K562 (cell line): ENCODE data around the gene PARD3. TPM values are rescaled to one million over a fixed set of nuclear protein-coding genes. Genes with fewer than 3 reads are reported as not detected.

Experiments used
- ATAC-seq: fragments of 200-7000 bp; cut with Tn5 transposase; 3 replicates; pipeline ENCODE4 v1.9.1; 2020; ENCODE audit warnings: moderate library complexity
- BruUV-seq: library from RNA; stranded (reverse); fragments of 400-500 nt; replicated peaks from 2 replicates; lab custom pipeline; 2021; lab: Mats Ljungman, UMichigan
- CTCF ChIA-PET: fragments of 300-600 bp; formaldehyde crosslinking; extraction: SDS; loops from one replicate; lab custom pipeline; 2021; ENCODE audit warnings: low intra/inter-chr PET ratio; lab: Yijun Ruan, JAX
- POLR2A ChIA-PET: fragments of 300-600, 350-650 bp; sonication (Branson Sonifier 250); formaldehyde crosslinking; extraction: SDS; loops from one replicate; lab custom pipeline; 2021; ENCODE audit warnings: antibody characterized with exemption, inconsistent platforms; lab: Yijun Ruan, JAX
- DNase-seq, 4 experiments: peaks; one replicate each; pipeline versions ENCODE4 v3.0.0 to v3.0.0-alpha.2; 2011 to 2018; ENCODE audit warnings: low spot score in 3 of 4, mixed read lengths in 3 of 4; ENCODE audit errors: extremely low read depth in 1 of 4
- FAIRE-seq: peaks from 2 replicates; lab custom pipeline; 2011; peaks lifted over from hg19 to GRCh38; lab: Jason Lieb, UNC
- H2AFZ ChIP-seq: 2 replicates; pipeline ENCODE4 v1.6.0; 2011; ENCODE audit warnings: low read depth, low read length, control low read depth, inconsistent platforms
- H3K27ac ChIP-seq: fragments of 200-600 bp; 3 replicates; pipeline ENCODE4 v1.8.0; 2011; ENCODE audit warnings: low read depth, mild to moderate bottlenecking, control low read depth, inconsistent platforms, low read length, moderate library complexity, mixed read lengths; ENCODE audit errors: extremely low read depth
- H3K27me3 ChIP-seq, 2 experiments: fragments of 300-600 bp in 1 of 2; 2 replicates in 1 of 2; 3 replicates in 1 of 2; pipeline versions ENCODE4 v1.6.0 to v1.8.0; 2011; ENCODE audit warnings: inconsistent platforms in 2 of 2, low read length in 2 of 2, mild to moderate bottlenecking in 1 of 2, mixed read lengths in 1 of 2, moderate library complexity in 1 of 2; ENCODE audit not compliant: control insufficient read depth in 2 of 2, insufficient read depth in 2 of 2
- H3K36me3 ChIP-seq: fragments of 300-600 bp; 3 replicates; pipeline ENCODE4 v1.8.0; 2011; ENCODE audit warnings: mild to moderate bottlenecking, low read length, inconsistent platforms; ENCODE audit not compliant: control insufficient read depth, insufficient read depth
- H3K4me1 ChIP-seq, 2 experiments: fragments of 200-600 bp in 1 of 2; replicated peaks in 1 of 2; 2 replicates in 1 of 2; 3 replicates in 1 of 2; pipeline versions ENCODE4 v1.5.1 to v1.8.0; 2011; ENCODE audit warnings: inconsistent platforms in 2 of 2, low read length in 2 of 2, mild to moderate bottlenecking in 1 of 2, mixed read lengths in 1 of 2, moderate library complexity in 1 of 2; ENCODE audit not compliant: control insufficient read depth in 2 of 2, insufficient read depth in 2 of 2
- H3K4me2 ChIP-seq: 2 replicates; pipeline ENCODE4 v1.6.1; 2011; ENCODE audit warnings: low read length, control low read depth, inconsistent platforms, mixed read lengths; ENCODE audit not compliant: insufficient read depth
- H3K4me3 ChIP-seq: fragments of 200-600 bp; sonication (generic), shearing (Covaris generic); 2 replicates; pipeline ENCODE4 v1.5.1; 2016; ENCODE audit warnings: control low read depth, inconsistent platforms
- H3K79me2 ChIP-seq: fragments of 200-600 bp; 3 replicates; pipeline ENCODE4 v1.8.0; 2011; ENCODE audit warnings: low read length, inconsistent platforms; ENCODE audit not compliant: control insufficient read depth, insufficient read depth
- H3K9ac ChIP-seq, 2 experiments: 2 replicates each; pipeline versions ENCODE4 v1.6.0 to v1.6.1; 2011; ENCODE audit warnings: low read depth in 2 of 2, low read length in 2 of 2, control low read depth in 1 of 2, inconsistent platforms in 1 of 2, mild to moderate bottlenecking in 1 of 2, mixed read lengths in 1 of 2; ENCODE audit not compliant: insufficient read depth in 1 of 2
- H3K9me1 ChIP-seq: one replicate; pipeline ENCODE4 v1.6.0; 2011; ENCODE audit warnings: inconsistent platforms, mild to moderate bottlenecking, low read length, moderate library complexity; ENCODE audit not compliant: control insufficient read depth, insufficient read depth
- H3K9me3 ChIP-seq: replicated peaks from 2 replicates; pipeline ENCODE4 v1.5.1; 2011; ENCODE audit warnings: low read depth, low read length, inconsistent platforms; ENCODE audit not compliant: control insufficient read depth, insufficient read depth
- H4K20me1 ChIP-seq: replicated peaks from 2 replicates; pipeline ENCODE4 v1.6.1; 2011; ENCODE audit warnings: low read length, inconsistent platforms, mixed read lengths; ENCODE audit not compliant: control insufficient read depth, insufficient read depth
- ATF6 ChIP-seq: sonication (generic); formaldehyde crosslinking; IDR thresholded peaks from 2 replicates; pipeline ENCODE4 v1.4.0; 2020; ENCODE audit warnings: mild to moderate bottlenecking, missing genetic modification reagents
- SUPT5H ChIP-seq: fragments of 450-650 bp; IDR thresholded peaks from 2 replicates; pipeline ENCODE4 v1.6.1; 2016
- TGIF2 ChIP-seq: sonication (generic); formaldehyde crosslinking; IDR thresholded peaks from 2 replicates; pipeline ENCODE4 v1.8.1; 2022; ENCODE audit warnings: mild to moderate bottlenecking, missing genetic modification reagents, moderate library complexity
- ZEB2 ChIP-seq: fragments of 450-650 bp; IDR thresholded peaks from 2 replicates; pipeline ENCODE4 v1.6.1; 2016
- ZNF444 ChIP-seq: fragments of 250-450 bp; sonication (Bioruptor Pico); IDR thresholded peaks from 2 replicates; pipeline ENCODE4 v1.4.0; 2020; ENCODE audit warnings: mild to moderate bottlenecking, moderate library complexity
- ZNF699 ChIP-seq: fragments of 250-450 bp; sonication (Bioruptor Pico); IDR thresholded peaks from 2 replicates; pipeline ENCODE4 v1.8.0; 2021; ENCODE audit warnings: mild to moderate bottlenecking, moderate library complexity; ENCODE audit not compliant: insufficient replicate concordance
- WGBS: fragments of 100-300 bp; shearing (Covaris generic); methylation state at CpG from one replicate; pipeline ENCODE4 v1.1.6; 2016; ENCODE audit warnings: low coverage, mixed read lengths; ENCODE audit not compliant: insufficient coverage; ENCODE audit errors: missing lambda C conversion rate; 5-methylcytosine and 5-hydroxymethylcytosine counted together
- in situ Hi-C: fragments of 300-500 bp; cut with MboI; formaldehyde crosslinking; loops from 4 replicates; pipeline ENCODE4 v1.15.0; 2018; ENCODE audit warnings: inconsistent platforms, mixed read lengths
- intact Hi-C: fragments of 100-400 bp; cut with micrococcal nuclease; formaldehyde crosslinking; loops from 2 replicates; pipeline ENCODE4 v1.14.2; 2022
- polyA plus RNA-seq, 8 experiments: library from polyadenylated mRNA; depleted of rRNA in 4 of 8; stranded (reverse) in 5 of 8; unstranded in 3 of 8; fragments of >200 nt; fragmentation: Nextera tagmentation in 2 of 8; fragmentation: Illumina TruSeq in 1 of 8; extraction: Ambion mirVana in 2 of 8; extraction: Trizol in 1 of 8; gene quantifications; 2 replicates each; pipeline versions ENCODE4 v1.2.1 to v1.2.3, GENCODE V29; 2011 to 2014; ENCODE audit warnings: inconsistent platforms in 1 of 8, missing spikeins in 1 of 8
- total RNA-seq, 7 experiments: library from RNA; depleted of rRNA in 6 of 7; stranded (reverse); fragments of >200 nt in 6 of 7; fragmentation: Illumina TruSeq in 2 of 7; extraction: Trizol in 2 of 7; gene quantifications; 2 replicates each; pipeline versions ENCODE4 v1.2.1 to v1.2.3, GENCODE V29; 2011 to 2021; ENCODE audit warnings: low replicate concordance in 1 of 7
- TF ChIP-seq, protein P1 (sequence below): fragments of 250-450 bp; sonication (Bioruptor Pico); IDR thresholded peaks from 2 replicates; pipeline ENCODE4 v1.5.0; 2022; ENCODE audit warnings: mild to moderate bottlenecking

PARD3 gene
- total and polyA plus RNA-seq, 9 of the 15 experiments (the other 6 are each of a cell fraction or from before 2014, with no cell fraction given) = 2.7 to 11.7 (median 7.7) TPM

DNA sequence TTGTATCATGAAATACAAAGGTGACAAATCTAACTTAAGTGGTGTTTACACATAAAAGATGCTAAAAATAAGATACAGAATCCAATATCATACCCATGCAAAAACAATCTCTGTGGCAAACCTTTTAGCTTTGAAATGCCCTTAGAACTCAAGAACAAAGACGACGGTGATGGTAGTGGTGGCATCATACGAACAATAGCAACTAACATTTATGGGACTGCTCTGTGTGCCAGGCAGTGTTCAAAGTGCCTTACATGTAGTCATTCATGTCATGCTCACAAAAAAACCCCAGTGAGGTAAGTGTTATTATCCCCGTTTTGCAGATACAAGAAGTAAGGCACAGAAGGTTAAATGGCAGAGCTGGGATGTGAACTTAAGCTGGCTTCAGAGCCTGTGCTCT, 563.9 kb downstream of the PARD3 start:
- WGBS = 12% methylated on average over 4 of the region's 4 CpGs
- no peaks in the 10 kb centered on the region for H3K79me2 ChIP-seq
- intact Hi-C loops (no loop called here), in situ Hi-C loops (no loop called here)
- H3K27me3 ChIP-seq = no peaks in the 10 kb centered on the region
- H4K20me1 ChIP-seq = no peaks in the 10 kb centered on the region
- no peak overlapping the region for H3K4me3 ChIP-seq
- no peaks in the 10 kb centered on the region for H3K4me1 ChIP-seq
- H3K27ac ChIP-seq = no peak overlapping the region
- no peak overlapping the region for H3K9ac ChIP-seq
- FAIRE-seq = no peak
- CTCF ChIA-PET = no interaction called here
- no peak for DNase-seq
- no peaks in the 10 kb centered on the region for H3K9me1 ChIP-seq
- POLR2A ChIA-PET = no interaction called here
- no TSS peak for BruUV-seq
- TF ChIP-seq SUPT5H (no peak), TGIF2 (no peak), ZNF444 (no peak), ZEB2 (no peak), ZNF699 (CRISPR knock-in tag) (no peak), ATF6 (CRISPR knock-in tag) (no peak)
- TF ChIP-seq, protein P1, sequence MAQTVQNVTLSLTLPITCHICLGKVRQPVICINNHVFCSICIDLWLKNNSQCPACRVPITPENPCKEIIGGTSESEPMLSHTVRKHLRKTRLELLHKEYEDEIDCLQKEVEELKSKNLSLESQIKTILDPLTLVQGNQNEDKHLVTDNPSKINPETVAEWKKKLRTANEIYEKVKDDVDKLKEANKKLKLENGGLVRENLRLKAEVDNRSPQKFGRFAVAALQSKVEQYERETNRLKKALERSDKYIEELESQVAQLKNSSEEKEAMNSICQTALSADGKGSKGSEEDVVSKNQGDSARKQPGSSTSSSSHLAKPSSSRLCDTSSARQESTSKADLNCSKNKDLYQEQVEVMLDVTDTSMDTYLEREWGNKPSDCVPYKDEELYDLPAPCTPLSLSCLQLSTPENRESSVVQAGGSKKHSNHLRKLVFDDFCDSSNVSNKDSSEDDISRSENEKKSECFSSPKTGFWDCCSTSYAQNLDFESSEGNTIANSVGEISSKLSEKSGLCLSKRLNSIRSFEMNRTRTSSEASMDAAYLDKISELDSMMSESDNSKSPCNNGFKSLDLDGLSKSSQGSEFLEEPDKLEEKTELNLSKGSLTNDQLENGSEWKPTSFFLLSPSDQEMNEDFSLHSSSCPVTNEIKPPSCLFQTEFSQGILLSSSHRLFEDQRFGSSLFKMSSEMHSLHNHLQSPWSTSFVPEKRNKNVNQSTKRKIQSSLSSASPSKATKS (CRISPR knock-in tag) = no peak
- H3K36me3 ChIP-seq = no peaks in the 10 kb centered on the region
- ATAC-seq = no peak
- H3K9me3 ChIP-seq = no peaks in the 10 kb centered on the region
- no peak overlapping the region for H2AFZ ChIP-seq
- no peak overlapping the region for H3K4me2 ChIP-seq
